Measurements from ENCODE around the gene SOCS6. TPM values are rescaled to one million over a fixed set of nuclear protein-coding genes. Genes with fewer than 3 reads are reported as not detected.

Gene SOCS6
- total and polyA plus RNA-seq, 2 donors (not counting 1 experiment from before 2014, with no cell fraction given), result 38.6 to 44.1 TPM

DNA sequence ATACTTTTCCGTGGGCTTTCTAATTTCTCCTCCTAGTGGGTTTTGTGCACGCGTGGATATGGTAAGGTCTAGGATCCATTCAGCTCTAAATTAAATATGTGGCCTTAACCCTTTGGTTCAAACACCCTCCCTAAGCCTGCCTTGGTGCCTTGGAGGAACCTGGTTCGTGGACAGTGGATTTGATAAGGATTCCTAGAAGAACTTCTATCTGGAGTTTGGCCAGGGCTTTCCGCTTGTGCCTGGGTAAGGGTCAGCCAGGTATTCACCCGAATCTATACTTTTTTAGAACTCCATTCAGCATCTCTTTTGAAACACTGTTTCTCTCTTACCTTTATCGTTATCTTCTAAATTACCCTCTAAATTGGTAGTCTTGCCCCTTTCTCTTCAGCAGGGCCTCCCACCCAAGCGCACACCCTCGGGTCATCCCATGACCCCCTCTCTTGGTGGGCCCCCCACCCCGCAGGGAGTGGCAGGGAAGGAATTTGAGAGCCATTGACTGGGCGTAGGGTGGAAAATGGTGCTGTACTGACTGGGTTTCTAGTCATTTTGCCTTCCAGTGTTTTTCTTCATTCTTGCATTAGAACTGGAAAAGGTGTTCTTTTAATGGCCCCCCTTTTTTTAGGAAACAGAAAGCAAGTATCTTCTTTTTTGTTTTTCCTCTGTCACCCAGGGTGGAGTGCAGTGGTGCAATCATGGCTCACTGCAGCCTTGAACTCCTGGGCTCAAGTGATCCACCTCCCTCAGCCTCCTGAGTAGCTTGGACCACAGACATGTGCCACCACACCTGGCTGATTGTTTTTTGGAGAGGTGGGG, 1.8 kb downstream of the SOCS6 start:
- Histone ChIP-seq H3K9me3 (ENCODE audit: control insufficient read depth, insufficient read depth, low read depth, low read length) (no peaks in the 10 kb centered on the region), H3K27me3 (ENCODE audit: control insufficient read depth, insufficient read depth, low read length) (no peaks in the 10 kb centered on the region), H2AFZ (ENCODE audit: low read length) (no peak overlapping the region), H3K4me2 (ENCODE audit: extremely low read depth, insufficient read depth, low read length) (peak overlapping the region; percentile 96), H3K9ac (ENCODE audit: insufficient read depth, low read length) (peak overlapping the region; percentile 85), H3K27ac (ENCODE audit: insufficient read depth, low read length) (peak overlapping the region; percentile 78), H3K36me3 (ENCODE audit: control insufficient read depth, insufficient read depth, low read length) (peaks cover 2% of the 10 kb centered on the region), H3K79me2 (ENCODE audit: control insufficient read depth, insufficient read depth, low read length) (peaks cover 62% of the 10 kb centered on the region), H3K4me3 (replicated peaks in 1 of 4; ENCODE audit: control extremely low read depth in 1 of 4, insufficient read depth in 1 of 4, low read depth in 3 of 4, low read length in 4 of 4) (peak overlapping the region; percentile 85 to 98 (median 94)), H4K20me1 (ENCODE audit: control insufficient read depth, extremely low read depth, insufficient read depth, low read length) (no peaks in the 10 kb centered on the region), H3K4me1 (ENCODE audit: control insufficient read depth, extremely low read depth, insufficient read depth, low read length) (peaks cover 15% of the 10 kb centered on the region)
- DNase-seq (ENCODE audit: low read depth in 2 of 2), result no peak
- TF ChIP-seq EZH2 (IDR thresholded peaks at IDR 0.05; ENCODE audit: low read length, missing control alignments), result no peak

DNA sequence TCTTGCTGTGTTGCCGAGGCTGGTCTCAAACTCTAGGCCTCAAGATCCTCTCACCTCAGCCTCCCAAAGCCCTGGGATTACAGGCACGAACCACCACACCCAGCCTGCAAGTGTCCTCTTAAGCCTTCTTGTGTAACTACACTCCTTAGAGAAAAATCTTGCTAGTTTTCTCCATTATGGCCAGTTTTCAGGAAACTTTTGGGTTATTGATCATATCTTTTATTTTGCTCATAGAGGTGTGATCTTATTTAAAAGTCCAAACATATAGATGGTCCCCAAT, 2.4 kb downstream of the SOCS6 start:
- no peak overlapping the region for H3K27ac ChIP-seq (ENCODE audit: insufficient read depth, low read length)
- H3K4me3 ChIP-seq (replicated peaks in 1 of 4; ENCODE audit: control extremely low read depth in 1 of 4, insufficient read depth in 1 of 4, low read depth in 3 of 4, low read length in 4 of 4), result peak overlapping the region in 3 of 4 experiments; percentile 85 to 98 (median 91)
- no peaks in the 10 kb centered on the region for H3K9me3 ChIP-seq (ENCODE audit: control insufficient read depth, insufficient read depth, low read depth, low read length)
- H4K20me1 ChIP-seq (ENCODE audit: control insufficient read depth, extremely low read depth, insufficient read depth, low read length), result peaks cover 1% of the 10 kb centered on the region
- no peak for TF ChIP-seq EZH2 (IDR thresholded peaks at IDR 0.05; ENCODE audit: low read length, missing control alignments)
- TF ChIP-seq, protein P1, sequence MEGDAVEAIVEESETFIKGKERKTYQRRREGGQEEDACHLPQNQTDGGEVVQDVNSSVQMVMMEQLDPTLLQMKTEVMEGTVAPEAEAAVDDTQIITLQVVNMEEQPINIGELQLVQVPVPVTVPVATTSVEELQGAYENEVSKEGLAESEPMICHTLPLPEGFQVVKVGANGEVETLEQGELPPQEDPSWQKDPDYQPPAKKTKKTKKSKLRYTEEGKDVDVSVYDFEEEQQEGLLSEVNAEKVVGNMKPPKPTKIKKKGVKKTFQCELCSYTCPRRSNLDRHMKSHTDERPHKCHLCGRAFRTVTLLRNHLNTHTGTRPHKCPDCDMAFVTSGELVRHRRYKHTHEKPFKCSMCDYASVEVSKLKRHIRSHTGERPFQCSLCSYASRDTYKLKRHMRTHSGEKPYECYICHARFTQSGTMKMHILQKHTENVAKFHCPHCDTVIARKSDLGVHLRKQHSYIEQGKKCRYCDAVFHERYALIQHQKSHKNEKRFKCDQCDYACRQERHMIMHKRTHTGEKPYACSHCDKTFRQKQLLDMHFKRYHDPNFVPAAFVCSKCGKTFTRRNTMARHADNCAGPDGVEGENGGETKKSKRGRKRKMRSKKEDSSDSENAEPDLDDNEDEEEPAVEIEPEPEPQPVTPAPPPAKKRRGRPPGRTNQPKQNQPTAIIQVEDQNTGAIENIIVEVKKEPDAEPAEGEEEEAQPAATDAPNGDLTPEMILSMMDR (conservative IDR thresholded peaks at IDR 0.05 in 1 of 2, IDR thresholded peaks at IDR 0.05 in 1 of 2; ENCODE audit: low read depth in 1 of 2, low read length in 2 of 2), result no peak
- H3K79me2 ChIP-seq (ENCODE audit: control insufficient read depth, insufficient read depth, low read length), result peaks cover 68% of the 10 kb centered on the region
- no peak overlapping the region for H2AFZ ChIP-seq (ENCODE audit: low read length)
- no peak for DNase-seq (ENCODE audit: low read depth in 2 of 2)
- H3K9ac ChIP-seq (ENCODE audit: insufficient read depth, low read length), result no peak overlapping the region
- H3K27me3 ChIP-seq (ENCODE audit: control insufficient read depth, insufficient read depth, low read length), result no peaks in the 10 kb centered on the region
- H3K4me1 ChIP-seq (ENCODE audit: control insufficient read depth, extremely low read depth, insufficient read depth, low read length), result peaks cover 20% of the 10 kb centered on the region
- no peak overlapping the region for H3K4me2 ChIP-seq (ENCODE audit: extremely low read depth, insufficient read depth, low read length)
- peaks cover 2% of the 10 kb centered on the region for H3K36me3 ChIP-seq (ENCODE audit: control insufficient read depth, insufficient read depth, low read length)

DNA sequence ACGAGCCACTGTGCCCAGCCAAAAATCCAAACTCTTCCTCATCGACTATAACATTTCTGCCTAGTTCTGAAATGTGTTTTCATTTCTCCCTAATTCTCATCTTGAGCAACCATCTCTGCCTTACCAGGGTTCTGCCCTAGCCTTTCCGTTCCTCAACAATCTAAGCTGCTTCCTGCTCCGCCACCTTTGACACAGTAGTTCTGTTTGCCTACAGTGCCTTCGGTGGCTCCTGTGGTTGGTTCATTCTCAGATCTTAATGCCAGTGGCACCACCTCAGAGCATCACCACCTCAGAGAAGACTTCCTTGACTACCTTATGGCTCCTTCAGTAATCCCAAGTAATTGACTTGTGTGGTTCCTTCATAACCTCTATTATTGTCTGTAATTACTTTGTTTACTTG, 3.8 kb downstream of the SOCS6 start:
- Histone ChIP-seq H4K20me1 (ENCODE audit: control insufficient read depth, extremely low read depth, insufficient read depth, low read length) (peaks cover 5% of the 10 kb centered on the region), H3K4me2 (ENCODE audit: extremely low read depth, insufficient read depth, low read length) (peak overlapping the region; percentile 48), H2AFZ (ENCODE audit: low read length) (no peak overlapping the region), H3K36me3 (ENCODE audit: control insufficient read depth, insufficient read depth, low read length) (peaks cover 2% of the 10 kb centered on the region), H3K27ac (ENCODE audit: insufficient read depth, low read length) (peak overlapping the region; percentile 11), H3K4me3 (replicated peaks in 1 of 4; ENCODE audit: control extremely low read depth in 1 of 4, insufficient read depth in 1 of 4, low read depth in 3 of 4, low read length in 4 of 4) (no peak overlapping the region), H3K27me3 (ENCODE audit: control insufficient read depth, insufficient read depth, low read length) (no peaks in the 10 kb centered on the region), H3K79me2 (ENCODE audit: control insufficient read depth, insufficient read depth, low read length) (peaks cover 81% of the 10 kb centered on the region), H3K9ac (ENCODE audit: insufficient read depth, low read length) (no peak overlapping the region), H3K9me3 (ENCODE audit: control insufficient read depth, insufficient read depth, low read depth, low read length) (no peaks in the 10 kb centered on the region), H3K4me1 (ENCODE audit: control insufficient read depth, extremely low read depth, insufficient read depth, low read length) (peaks cover 23% of the 10 kb centered on the region)
- no peak for TF ChIP-seq EZH2 (IDR thresholded peaks at IDR 0.05; ENCODE audit: low read length, missing control alignments)
- TF ChIP-seq, protein P1 (conservative IDR thresholded peaks at IDR 0.05 in 1 of 2, IDR thresholded peaks at IDR 0.05 in 1 of 2; ENCODE audit: low read depth in 1 of 2, low read length in 2 of 2), result no peak
- no peak for DNase-seq (ENCODE audit: low read depth in 2 of 2)
